ENCODE data around the gene KRT6A.
"Not testable (repeated sequence)": the region's sequence is repeated elsewhere in the genome, so short reads cannot be mapped to it uniquely, and the experiment has no call there.

Gene KRT6A

GRCh38 chr12:52502877-52503276 is 9.8 kb upstream of the KRT6A start:
- DNase-seq (ENCODE audit: low read depth in 3 of 3): no peak

GRCh38 chr12:52501490-52501889 is 8.4 kb upstream of the KRT6A start:
- no peak for DNase-seq (ENCODE audit: low read depth in 3 of 3)

DNA sequence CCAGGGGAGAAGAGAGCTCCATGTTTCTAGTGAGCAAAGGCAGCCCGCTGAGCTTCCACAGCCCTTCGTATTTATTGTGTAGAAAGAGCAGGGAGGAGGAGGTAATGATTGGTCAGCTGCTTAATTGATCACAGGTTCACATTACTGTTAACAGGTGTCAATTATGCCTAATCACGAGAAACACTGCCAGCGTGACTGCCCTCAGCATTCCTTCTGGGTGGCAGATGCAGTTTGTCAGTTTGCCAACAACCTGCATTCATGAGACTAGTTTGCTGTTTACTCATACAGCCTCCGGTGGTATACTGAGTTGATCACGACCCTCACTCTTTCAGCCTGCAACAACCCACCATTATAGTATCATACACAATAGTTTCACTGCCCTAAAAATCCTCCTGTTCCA is 7.5 kb upstream of the KRT6A start:
- not testable (repeated sequence) for DNase-seq (ENCODE audit: low read depth in 3 of 3)

GRCh38 chr12:52499806-52500560 is 6.9 kb upstream of the KRT6A start:
- DNase-seq (ENCODE audit: low read depth in 3 of 3): no peak

DNA sequence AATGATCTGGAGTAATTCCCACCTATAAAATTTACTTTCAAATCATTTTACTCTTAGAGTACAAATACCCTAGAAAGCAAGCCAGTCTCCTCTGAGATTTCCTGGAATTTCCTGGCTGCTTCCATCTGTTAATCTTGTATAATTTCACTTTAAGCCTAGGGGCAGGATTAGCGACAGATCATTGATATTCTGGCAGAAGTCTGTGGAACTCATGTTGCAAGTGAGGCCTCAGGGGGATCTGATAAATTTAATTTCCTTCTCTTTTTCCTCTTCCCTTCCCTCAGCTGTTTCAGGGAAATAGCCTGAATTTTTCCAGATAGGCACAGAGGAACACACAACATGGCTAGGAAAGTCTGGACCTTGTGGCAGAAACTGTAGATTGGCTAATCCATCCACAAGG is 5.9 kb upstream of the KRT6A start:
- no peak for DNase-seq (ENCODE audit: low read depth in 3 of 3)

GRCh38 chr12:52497975-52498374 is 4.9 kb upstream of the KRT6A start:
- no peak for DNase-seq (ENCODE audit: low read depth in 3 of 3)

DNA sequence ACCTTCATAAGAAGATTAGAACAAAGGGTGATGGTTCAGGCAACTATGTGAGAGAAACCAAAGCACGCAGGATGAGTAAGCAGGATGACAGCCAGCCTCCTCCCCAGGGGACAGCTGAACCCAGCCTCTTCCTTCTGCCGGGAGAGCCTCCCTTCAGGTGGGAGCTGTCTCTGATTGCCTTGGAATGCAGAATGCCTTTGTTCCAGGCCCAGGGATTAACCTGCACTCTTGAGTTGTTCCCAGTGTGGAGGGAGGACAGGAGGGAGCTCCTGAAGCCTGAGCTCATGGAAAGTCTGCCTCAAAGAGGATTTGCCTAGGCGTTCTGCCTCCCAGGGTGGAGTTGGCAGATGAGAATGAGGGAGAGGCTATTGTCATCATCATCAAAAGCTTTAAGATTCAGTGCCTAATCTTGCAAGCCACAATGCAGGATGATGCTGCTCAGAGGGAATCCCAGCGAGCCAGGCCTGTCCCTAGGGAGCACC is 3.6 kb upstream of the KRT6A start:
- DNase-seq (ENCODE audit: low read depth in 3 of 3): no peak

DNA sequence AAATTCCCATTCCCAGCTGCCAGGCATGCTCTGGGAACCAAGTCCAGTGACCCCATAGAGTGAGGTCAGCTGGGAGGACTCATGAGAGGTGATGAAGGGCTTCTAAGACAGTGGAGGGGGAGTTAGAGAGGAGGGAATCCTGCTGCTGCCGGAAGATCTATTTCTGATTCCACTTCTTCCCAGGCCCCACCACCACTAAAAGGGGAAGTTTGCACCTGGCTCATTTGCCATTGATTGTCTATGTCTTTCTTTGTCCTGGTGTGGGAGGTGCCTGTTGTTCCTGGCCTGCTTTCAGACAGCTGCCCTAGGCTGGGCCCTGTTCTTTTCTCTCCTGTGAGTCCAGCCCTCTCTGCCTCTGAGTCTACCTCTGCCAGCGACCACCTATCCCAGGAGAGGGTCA is 3.0 kb upstream of the KRT6A start:
- no peak for DNase-seq (ENCODE audit: low read depth in 3 of 3)

DNA sequence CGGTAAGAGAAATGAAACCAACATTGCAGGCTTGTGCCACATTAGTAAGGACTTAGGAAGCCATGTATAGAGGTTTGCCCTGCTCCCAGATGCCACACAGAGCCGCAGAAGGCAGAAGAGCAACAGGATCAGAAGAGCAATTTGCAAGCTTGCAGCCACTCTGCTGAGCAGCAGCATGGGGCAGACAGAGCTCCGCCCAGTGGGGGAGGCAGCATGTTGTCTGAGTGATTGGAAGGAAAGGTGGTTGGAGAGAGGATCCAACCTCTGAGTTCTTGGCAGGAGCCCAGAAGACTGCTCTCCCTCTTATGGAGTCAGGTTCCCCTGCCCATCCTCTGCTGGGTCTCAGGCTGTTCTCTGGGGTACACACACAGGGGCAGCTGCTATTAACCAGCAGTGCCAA is 2.3 kb upstream of the KRT6A start:
- DNase-seq (ENCODE audit: low read depth in 3 of 3): no peak

GRCh38 chr12:52494518-52494917 is 1.5 kb upstream of the KRT6A start:
- DNase-seq (ENCODE audit: low read depth in 3 of 3): no peak

DNA sequence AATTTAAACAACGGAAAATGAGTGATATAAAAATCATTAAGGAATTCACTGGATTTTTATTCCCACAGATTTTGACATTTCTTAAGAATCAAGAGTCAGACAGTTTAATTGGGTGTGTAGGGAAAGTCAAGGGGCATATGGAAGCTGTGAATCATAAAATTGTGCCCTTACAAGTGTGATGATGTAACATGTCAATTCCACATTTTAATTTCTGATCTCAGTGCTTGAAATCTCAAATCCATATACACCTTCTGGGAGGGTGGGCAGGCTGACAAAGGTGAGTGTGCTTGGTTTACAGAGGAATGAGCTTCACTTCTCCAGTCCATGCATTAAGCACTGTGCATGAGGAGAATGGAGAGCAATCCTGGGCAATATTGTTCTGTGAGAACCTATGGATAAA is 1.0 kb upstream of the KRT6A start:
- no peak for DNase-seq (ENCODE audit: low read depth in 3 of 3)

- DNase-seq (ENCODE audit: low read depth in 3 of 3): not testable (repeated sequence)
Observed at GRCh38 chr12:52492405-52492804, 652 bp downstream of the KRT6A start.

DNA sequence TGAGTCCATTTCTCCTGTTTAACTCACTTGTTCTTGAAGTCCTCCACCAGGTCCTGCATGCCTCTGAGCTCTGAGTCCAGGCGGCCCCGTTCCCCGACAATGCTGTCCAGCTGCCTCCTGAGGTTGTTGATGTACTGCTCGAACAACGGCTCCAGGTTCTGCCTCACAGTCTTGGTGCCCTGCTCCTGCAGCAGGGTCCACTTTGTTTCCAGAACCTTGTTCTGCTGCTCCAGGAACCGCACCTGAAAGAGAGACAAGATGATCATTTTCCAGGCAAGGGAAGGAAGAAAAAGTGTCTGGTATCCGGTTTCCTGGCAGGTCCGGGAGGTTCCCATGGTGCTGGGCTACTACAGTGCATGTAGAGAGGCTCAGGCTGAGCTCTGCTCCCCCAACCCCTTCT is 1.6 kb downstream of the KRT6A start:
- not testable (repeated sequence) for DNase-seq (ENCODE audit: low read depth in 3 of 3)

GRCh38 chr12:52488736-52489135 is 4.3 kb downstream of the KRT6A start:
- no peak for DNase-seq (ENCODE audit: low read depth in 3 of 3)

- not testable (repeated sequence) for DNase-seq (ENCODE audit: low read depth in 3 of 3)
Observed at GRCh38 chr12:52487744-52488443, 5.2 kb downstream of the KRT6A start.

DNA sequence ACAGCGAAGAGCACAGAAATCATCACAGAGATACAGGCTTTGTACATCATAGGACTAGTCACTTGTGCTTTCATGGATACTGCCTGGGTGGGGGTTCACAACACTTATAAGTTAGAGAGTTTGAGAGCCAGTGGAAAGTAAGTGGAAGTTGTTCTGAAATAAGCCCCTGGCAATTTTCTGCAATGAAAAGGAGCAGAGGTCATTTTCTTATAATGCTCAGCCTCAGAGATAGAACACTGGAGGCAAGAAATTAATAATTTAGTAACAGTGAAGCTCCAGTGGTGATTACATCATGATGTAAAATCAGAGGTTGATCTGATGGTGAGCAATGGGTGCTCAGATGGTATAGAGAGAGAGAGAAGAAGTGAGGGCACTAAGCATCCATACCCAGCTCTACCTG is 5.8 kb downstream of the KRT6A start:
- no peak for DNase-seq (ENCODE audit: low read depth in 3 of 3)

DNA sequence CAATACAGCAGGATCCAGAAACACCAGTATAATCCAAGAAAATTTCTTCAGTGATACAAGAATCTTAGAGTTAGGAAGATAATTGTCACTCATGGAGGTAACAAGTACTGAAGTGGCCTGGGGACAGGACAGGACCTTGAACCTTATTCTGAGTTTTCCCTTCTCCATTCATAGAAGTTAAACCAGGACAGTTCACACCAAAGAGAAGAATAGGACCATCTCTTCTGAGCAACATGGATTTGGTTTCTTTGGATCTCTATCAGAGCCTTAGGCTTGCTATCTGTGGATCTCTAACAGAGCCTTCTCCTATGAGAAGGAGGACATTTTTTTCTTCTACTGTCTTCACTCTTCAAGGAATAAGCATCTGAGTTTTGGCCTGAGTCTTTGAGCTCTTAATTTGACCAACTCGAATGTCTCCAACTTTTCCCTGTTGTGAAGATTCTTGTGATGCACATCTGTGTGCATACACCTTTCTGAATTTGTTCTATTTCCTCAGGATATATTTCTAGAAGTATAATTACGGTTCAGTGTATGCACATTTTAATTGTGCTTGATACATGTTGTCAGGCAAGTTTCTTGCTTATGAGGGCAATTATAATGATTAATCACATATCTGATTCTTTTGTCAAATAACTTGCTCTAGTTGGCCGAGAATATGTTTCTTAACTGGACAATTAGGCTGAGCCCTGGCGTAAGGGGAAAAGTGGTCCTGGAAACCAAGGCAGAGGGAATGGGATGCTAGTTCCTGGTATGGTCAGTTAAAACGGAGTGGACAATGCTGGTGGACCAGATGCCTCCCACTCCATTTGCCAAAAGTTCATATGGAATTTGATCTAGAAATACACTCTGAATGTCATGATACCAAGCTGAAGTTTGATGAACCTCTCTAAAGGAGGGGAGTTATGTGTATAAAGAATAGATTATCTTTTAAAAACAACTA is 6.6 kb downstream of the KRT6A start:
- DNase-seq (ENCODE audit: low read depth in 3 of 3): no peak

DNA sequence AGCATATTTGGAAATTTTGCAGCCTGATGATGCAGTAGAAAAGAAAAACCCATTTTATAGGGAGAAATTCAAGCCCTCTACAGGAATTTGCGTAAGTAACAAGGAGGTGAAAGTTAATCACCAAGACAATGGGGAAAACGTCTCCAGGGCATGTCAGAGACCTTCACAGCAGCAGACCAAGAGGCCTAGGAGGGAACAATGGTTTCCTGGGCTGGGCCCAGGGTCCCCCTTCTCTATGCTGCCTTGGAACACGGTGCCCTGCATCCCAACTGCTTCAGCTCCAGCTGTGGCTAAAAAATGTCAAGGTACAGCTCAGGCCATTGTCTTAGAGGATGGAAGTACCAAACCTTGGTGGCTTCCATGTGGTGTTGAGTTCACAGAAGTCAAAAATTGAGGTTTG is 13.0 kb downstream of the KRT6A start:
- DNase-seq (ENCODE audit: low read depth in 3 of 3): no peak

DNA sequence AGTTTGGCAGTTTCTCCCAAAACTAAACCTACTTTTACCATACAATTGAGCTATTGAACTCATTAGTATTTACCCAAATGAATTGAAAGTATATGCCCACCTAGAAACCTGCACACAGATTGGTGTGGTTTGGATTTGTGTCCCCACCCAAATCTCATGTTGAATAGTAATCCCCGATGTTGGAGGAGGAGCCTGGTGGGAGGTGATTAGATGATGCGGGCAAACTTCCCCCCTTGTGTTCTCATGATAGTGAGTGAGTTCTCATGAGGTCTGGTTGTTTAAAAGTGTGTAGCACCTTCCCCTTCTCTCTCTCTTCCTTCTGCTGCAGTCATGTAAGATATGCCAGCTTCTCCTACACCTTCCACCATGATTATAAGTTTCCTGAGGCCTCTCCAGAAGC is 15.4 kb downstream of the KRT6A start:
- DNase-seq (ENCODE audit: low read depth in 3 of 3): no peak

- no peak for DNase-seq (ENCODE audit: low read depth in 3 of 3)
Observed at GRCh38 chr12:52474212-52474611, 18.8 kb downstream of the KRT6A start.

DNA sequence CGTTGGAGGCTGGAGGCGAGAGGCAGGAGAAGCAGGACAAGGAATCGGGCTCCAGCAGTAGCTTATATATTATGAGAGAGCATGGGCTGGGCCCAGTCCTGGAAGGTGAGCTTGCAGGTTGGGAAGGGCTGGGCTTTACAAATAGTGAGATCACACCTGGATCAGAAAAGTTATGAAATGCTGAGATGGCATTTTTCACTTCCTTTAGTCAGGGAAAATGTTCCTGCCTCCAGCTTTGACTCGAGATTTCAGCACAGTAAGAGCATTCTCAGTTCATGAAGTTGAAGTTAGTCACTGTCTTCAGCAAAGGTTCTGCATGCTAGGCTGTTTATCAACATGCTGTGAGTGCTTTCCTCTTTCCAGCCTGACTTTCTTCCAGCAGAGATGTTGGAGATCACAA is 19.3 kb downstream of the KRT6A start, which contains the start of gene KRT6C:
Gene KRT6C, minus strand, starts transcription at position 38 of the 400 bp plus-strand sequence. CDS start 68 bp downstream, outside the sequence.
- DNase-seq (ENCODE audit: low read depth in 3 of 3): no peak

GRCh38 chr12:52469853-52470252 is 23.2 kb downstream of the KRT6A start:
- no peak for DNase-seq (ENCODE audit: low read depth in 3 of 3)
